HCEC 1CT (cell line): ENCODE results near the gene MOV10L1.
"Not testable (repeated sequence)": the region's sequence is repeated elsewhere in the genome, so short reads cannot be mapped to it uniquely, and the experiment has no call there.

ENCODE experiments used
- DNase-seq: peaks from one replicate; pipeline ENCODE4 v3.0.0-alpha.2; 2017

The MOV10L1 gene

DNA sequence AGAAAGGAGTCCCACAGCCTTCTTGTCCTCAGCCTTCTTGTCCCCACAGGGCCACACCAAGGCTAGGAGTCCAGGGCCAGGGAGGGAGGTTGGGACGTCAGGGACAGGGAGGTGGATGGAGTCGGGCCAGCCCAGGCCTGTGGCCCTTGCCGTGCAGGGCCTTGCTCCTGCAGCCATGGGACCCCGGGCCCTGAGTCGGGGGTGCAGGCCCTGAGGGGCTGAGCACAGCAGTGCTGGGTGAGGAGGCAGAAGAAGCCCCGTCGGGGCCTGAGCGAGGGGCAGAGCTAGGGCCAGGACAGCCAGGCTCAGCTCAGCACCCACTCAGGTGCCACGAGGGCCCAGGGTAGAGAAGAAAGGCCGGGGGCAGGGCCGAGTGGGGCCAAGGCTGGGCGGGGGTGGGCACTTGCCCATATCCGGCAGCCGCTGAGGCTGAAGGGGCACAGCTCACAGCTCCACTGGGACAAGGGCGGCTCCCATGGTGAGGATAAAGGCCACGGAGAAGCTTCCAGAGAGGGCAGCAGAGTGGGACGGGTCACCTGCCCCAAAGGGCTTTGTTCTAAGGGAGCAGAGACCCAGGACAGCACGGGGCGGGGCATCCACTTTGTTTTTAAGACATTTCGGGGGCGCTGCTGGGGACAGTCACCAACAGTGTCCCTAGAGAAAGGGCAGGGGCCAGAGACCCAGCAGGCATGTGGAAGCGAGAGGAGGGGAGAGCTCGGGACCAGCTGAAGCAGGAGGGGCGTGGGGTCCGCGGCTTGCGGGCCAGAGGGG, 8.2 kb upstream of the MOV10L1 start:
- DNase-seq = no peak

DNA sequence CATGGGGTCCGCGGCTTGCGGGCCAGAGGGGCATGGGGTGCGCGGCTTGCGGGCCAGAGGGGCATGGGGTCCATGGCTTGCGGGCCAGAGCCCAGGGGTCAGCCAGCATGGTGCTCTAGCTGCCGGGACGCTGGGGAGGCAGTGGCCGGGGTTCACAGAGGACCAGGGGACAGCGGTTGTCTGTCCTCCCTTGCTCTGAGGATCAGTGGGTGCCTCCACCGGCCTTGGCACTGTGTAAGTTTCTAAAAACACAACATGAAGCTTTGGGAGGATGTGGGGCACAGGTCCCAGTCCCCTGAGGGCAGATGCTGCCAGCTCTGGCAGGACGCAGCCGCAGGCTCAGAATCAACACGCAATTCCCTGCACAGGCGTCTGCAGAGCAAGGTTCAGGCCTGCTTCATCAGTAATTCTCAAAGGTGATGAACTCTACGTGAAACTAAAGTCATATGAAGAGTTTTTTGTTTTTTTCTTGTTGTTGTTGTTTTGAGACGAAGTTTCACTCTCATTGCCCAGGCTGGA, 7.5 kb upstream of the MOV10L1 start:
- no peak for DNase-seq

DNA sequence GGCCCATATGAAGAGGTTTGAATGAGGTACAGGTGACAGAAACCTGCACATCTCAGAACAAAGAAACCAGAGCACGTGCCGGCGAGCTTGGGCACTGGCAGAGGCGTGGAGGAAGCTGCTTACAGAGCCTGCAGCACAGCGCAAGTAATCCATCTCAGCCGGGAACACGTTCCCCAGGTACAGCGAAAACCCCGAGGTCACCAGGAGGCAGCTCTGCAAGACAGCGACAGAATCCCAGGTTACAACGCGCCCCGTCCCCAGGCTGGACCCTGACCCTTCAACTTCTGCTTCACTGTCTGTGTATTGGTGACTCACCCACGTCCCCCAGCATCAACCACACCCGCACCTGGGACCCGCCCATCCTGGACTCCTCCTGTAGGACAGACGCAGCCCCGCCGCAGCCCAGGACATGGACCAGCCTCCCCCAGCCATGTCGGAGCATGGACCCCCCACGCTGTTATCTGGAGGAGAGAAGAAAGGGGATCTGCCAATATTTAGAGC, 6.8 kb upstream of the MOV10L1 start:
- DNase-seq = no peak

- DNase-seq = no peak
These were observed 6.2 kb upstream of the MOV10L1 start for GRCh38 chr22:50083462-50084079.

- no peak for DNase-seq
These were observed 5.7 kb upstream of the MOV10L1 start for GRCh38 chr22:50084080-50084477.

- no peak for DNase-seq
These were observed 5.2 kb upstream of the MOV10L1 start for GRCh38 chr22:50084614-50085021.

DNA sequence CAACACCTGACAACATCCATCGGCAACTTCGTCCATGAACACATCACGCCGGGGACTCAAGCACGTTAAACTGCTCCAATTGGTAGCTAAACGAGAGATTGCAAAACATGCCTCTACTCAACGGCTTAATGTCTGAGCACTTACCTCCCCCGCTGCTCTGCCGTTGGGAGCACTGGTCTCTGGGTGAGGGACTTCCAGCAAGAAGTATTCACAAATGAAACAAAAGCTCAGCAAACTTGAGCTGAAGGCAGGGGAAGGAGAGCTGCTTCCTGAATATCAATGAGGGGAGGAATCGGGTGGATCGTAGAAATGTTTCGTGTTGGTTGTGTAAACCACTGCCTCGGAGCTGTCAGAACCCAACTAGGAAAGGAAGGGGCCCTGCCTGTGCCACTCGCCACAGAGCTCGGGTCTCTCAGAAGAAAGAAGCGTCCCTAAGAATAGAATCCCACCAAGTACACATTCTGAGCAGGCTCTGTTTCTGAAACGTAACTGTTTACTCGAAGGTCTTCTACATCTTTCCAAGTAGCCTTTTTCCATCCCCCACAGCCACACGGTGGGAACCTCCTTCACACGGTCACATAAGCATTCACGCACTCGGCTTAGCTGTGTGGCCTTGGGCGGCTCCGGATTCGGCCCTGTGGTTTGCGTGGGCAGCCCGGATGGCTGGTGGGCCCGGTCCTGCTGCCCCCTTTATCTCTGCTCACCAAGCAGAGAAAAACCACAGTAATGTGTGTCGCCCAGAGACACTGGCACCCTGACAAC, 4.4 kb upstream of the MOV10L1 start, which contains the start of gene MLC1:
TSS of gene MLC1 (minus strand) at position 216 of the 762 bp plus-strand sequence. CDS start 524 bp downstream, outside the sequence.
- no peak for DNase-seq

DNA sequence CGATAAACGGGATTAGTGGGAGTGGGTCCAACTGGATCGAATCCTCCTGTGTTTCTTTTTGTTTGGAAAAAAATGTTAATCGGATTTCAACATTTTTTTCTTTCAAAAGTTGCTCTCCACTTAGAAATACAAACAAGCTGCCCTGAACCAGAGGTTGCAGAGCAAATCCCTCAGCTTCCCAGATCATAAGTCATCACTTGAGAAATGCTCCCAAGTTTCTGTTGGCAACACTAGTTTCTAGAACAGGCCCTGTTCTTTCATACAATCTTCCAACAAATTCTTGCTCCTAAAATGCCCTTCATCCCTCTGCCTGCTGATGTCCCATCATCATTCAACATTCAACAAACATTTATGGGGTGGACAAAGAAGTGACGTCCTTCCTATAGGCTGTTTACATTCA, 3.3 kb upstream of the MOV10L1 start:
- no peak for DNase-seq

DNA sequence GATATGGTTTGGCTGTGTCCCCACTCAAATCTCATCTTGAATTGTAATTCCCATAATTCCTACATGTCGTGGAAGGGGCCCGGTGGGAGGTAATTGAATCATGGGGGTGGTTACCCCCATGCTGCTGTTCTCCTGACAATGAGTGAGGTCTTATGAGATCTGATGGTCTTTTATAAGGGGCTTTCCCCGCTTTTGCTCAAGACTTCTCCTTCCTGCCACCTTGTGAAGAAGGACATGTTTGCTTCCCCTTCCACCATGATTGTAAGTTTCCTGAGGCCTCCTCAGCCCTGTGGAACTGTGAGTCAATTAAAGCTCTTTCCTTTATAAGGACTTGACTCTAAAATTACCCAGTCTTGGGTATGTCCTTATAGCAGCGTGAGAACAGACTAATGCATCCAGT, 2.8 kb upstream of the MOV10L1 start:
- not testable (repeated sequence) for DNase-seq

GRCh38 chr22:50087646-50088045, 2.2 kb upstream of the MOV10L1 start:
- no peak for DNase-seq

GRCh38 chr22:50088096-50088495, 1.7 kb upstream of the MOV10L1 start:
- no peak for DNase-seq

DNA sequence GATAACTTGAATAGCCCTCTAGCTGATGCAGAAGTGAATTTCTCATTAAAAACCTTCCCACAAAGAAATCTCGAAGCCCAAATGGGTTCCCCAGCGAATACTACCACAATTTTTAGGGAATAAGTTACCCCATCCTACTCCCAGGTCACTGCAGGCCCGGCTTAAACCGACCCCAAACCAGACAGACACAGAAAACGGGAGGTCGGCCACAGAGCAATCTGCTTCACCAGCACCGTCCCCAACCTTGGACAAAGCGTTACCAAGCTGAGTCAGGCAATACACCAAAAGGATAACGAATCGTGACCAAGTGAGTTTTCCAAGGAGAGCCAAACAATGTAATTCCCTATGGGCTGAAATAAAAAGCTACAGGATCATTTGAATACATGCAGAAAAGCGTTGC, 575 bp upstream of the MOV10L1 start:
- DNase-seq = no peak

DNA sequence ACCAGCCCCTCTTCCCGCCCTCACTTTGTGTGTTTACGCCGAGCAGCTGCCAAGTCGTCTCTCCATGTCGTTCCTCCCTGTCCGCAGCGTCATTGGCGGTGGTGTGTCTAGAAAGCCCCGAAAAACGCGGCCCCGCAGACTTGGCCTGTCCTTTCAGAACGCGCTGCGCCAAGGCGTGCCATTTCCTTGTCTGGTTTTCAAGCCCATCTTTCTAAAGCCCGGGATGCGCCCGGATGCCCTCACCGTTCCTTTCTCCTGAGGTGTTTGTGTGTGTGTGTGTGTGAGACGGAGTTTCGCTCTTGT, 557 bp downstream of the MOV10L1 start:
- DNase-seq = no peak

DNA sequence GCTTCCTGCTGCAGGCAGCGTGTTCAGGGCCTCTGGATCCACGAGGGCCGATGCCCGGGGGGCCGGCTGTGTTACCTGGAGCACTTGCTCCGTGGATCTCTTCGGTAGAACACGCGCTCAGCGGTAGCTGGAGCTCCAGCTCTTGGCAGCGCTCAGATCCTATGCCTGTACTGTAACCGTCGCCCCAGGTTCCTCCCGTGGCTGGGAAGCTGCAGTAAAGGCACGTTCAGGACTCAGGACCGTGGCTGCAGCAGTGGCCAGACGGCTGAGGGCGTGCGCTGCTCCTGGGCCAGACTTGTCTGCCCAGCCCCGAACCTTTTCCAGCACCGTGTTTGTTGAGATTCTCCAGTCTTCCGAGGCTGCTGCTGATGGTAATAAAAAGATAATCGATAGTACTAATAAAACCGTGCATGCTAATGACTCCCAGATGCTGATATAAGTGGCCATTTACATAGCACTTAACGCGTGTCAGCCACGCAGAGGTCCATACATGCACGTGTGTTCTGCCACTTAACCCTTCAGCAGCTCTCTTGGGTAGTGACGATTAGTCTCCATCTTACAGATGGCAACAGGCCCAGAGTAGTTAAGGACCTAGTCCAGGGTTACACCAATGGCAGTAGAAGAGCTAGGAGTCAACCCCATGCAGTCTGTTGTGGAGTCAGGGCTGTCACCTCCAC, 1.4 kb downstream of the MOV10L1 start:
- no peak for DNase-seq

DNA sequence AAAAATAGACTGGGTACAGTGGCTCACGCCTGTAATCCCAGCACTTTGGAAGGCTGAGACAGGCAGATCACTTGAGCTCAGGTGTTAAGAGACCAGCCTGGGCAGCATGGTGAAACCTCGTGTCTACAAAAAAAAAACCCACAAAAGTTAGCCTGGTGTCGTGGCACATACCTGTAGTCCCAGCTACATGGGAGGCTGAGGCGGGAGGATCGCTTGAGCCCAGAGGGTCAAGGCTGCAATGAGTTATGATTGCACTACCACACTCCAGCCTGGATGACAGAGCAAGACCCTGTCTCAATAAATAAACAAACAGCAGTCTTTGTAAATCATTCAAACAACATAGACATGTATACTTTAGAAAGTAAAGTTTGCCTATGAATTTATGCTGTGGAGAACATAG, 2.5 kb downstream of the MOV10L1 start:
- DNase-seq = no peak

DNA sequence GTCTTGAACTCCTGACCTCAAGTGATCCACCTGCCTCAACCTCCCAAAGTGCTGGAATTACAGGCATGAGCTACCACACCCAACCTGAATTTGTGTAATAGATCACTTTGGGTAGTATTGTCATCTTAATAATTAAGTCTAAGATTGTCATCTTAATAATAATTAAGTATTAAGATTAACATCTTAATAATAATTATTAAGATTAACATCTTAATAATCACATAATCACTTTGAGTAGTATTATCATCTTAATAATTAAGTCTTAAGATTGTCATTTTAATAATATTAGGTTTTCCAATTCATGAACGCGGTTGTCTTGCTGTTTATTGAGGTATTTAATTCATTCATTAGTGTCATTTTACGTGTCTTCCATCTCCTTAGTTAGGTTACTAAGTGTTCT, 8.2 kb downstream of the MOV10L1 start:
- no peak for DNase-seq

- no peak for DNase-seq
These were observed 12.2 kb downstream of the MOV10L1 start for GRCh38 chr22:50101870-50102565.

- DNase-seq = no peak
These were observed 13.1 kb downstream of the MOV10L1 start for GRCh38 chr22:50102946-50103345.

DNA sequence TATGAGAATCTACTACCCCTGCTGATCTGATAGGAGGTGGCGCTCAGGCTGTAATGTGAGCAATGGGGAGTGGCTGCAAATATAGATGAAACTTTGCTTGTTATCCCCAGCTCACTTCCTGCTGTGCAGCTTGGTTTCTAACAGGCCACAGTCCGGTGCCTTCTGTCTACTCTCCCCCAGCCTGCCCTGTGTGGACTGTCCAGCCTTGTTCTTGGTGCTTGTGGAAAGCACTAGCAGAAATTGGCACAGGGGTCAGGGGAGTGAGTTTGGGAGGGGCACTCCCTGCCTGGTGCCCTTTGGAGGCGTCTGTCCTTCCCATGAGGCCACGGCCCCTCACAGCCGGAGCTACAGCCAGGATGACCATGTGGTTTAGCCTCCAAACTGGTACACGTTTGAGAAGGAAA, 14.3 kb downstream of the MOV10L1 start:
- DNase-seq = no peak

DNA sequence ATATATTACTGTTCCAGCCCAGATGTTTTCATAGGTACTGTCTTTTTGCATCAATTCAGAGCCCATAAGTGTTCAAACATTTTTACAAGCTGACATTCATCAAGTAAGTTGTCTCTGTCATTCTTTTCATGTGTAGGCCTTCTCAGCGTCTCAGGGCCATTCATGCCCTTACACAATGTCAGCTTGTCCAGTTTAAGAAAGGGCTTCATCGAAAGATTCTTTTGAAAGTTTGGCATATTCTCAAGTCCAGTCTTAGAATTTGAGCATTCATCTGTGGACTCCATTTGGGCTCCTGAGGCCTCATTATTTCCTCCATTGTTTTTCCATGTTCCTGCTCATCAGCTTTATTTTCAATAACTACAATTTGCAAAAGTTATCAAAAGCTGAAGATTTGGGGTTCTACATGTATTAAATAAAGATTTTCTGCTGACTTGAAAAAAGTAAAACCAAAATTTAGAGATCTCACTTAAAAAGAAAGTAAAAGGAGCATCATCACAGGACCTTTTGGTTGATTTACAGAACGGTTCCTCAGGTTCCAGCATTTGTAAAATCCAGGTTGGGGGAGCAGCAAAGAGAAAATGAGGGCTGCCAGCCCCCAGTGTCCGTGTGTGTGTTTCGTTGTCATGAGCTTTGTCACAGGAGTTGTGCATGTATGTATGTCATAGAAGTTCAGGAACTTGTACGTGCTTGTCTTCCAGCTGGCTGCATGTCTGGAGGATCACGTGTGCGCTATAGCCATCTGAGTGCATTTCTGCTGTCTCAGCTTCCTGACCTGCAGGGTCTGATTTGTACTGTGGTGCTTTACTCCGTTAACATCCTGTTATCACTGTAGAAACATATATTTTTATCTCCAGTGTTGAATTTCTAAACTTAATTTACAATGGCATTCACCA, 15.6 kb downstream of the MOV10L1 start:
- peak; percentile 18 for DNase-seq

DNA sequence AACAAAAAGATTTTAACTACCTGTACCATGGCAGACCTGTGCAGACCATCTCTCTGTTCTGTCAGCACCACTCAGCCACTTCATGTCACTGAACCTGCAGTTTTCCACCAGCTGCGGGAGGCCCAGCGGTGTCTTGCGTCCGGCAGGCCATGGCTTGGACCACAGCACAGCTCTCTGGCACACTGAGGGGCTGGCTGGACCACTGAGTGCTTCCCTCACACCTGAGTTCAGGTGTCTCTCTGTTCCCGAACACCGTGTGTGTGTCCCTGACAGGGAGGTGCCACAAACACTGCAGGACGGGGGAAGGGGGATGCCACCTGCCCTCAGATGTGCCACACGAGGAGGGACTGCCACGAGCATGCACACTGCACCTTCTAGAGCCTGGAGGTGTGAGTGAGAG, 17.7 kb downstream of the MOV10L1 start:
- DNase-seq = no peak
